Thoracic aorta (tissue), 2 donors: ENCODE results near the gene GAS2L2. TPM values are rescaled to one million over a fixed set of nuclear protein-coding genes. Genes with fewer than 3 reads are reported as not detected.

Source experiments
- ATAC-seq: fragments of 150-250 bp; one replicate; pipeline ENCODE4 v1.8.0; 2017; ENCODE audit warnings: low read depth; ENCODE audit not compliant: insufficient number of reproducible peaks, low FRiP score
- DNase-seq: peaks from one replicate; pipeline ENCODE4 v3.0.0-alpha.2; 2020; ENCODE audit warnings: low spot score
- H3K27ac ChIP-seq, 2 donors: fragments of 200-600 bp; sonication (generic); 1 replicate in 1 of 2; 2 replicates in 1 of 2; pipeline ENCODE4 v1.5.1; 2016; ENCODE audit warnings: mild to moderate bottlenecking in 2 of 2, moderate library complexity in 2 of 2
- H3K27me3 ChIP-seq: fragments of 200-600 bp; sonication (generic); replicated peaks from 2 replicates; pipeline ENCODE4 v1.6.0; 2016; ENCODE audit warnings: mild to moderate bottlenecking; ENCODE audit not compliant: insufficient read depth
- H3K36me3 ChIP-seq: fragments of 200-600 bp; sonication (generic); one replicate; pipeline ENCODE4 v1.5.1; 2016
- H3K4me1 ChIP-seq, 2 donors: fragments of 200-600 bp; sonication (generic); 1 replicate in 1 of 2; 2 replicates in 1 of 2; pipeline versions ENCODE4 v1.5.1 to v1.6.0; 2016; ENCODE audit warnings: low read depth in 2 of 2, mild to moderate bottlenecking in 1 of 2; ENCODE audit not compliant: control insufficient read depth in 1 of 2
- H3K4me3 ChIP-seq: fragments of 200-600 bp; sonication (generic); 2 replicates; pipeline ENCODE4 v1.5.1; 2016; ENCODE audit warnings: mild to moderate bottlenecking
- H3K9me3 ChIP-seq: fragments of 200-600 bp; sonication (generic); 2 replicates; pipeline ENCODE4 v1.5.1; 2016
- total RNA-seq, 2 donors: library from RNA; depleted of rRNA; stranded (reverse); fragments of >200 nt; gene quantifications; one replicate each; pipeline versions ENCODE4 v1.1.0 to v1.2.3, GENCODE V29; 2016
- TF ChIP-seq, protein P1 (sequence below): fragments of 200-600 bp; sonication (generic); IDR thresholded peaks from one replicate; pipeline ENCODE4 v1.5.1; 2019; ENCODE audit warnings: antibody characterized with exemption

GAS2L2 gene
- total RNA-seq, 2 donors from 2014 or later, result not detected

DNA sequence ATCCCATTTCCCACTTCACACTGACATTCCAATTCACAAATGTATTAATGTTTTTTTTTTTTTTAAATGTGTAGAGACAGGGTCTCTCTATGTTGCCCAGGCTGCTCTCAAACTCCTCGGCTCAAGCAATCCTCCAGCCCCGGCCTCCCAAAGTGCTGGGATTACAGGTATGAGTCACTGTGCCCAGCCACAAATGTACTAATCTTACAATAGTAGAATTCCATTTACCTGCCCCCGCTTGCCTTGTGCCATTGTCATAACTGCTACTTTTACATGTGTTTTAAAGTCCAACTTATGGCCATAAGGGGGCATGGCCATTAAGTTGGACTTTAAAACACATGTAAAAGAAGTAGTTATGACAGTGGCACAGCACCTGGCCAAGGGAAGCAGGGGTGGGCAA lies 37.8 kb upstream of the GAS2L2 start:
- Histone ChIP-seq H3K27ac (no peak overlapping the region), H3K36me3 (no peaks in the 10 kb centered on the region), H3K4me3 (no peak overlapping the region), H3K4me1 (peaks cover 2 to 33% of the 10 kb centered on the region in 2 donors), H3K9me3 (no peaks in the 10 kb centered on the region), H3K27me3 (no peaks in the 10 kb centered on the region)
- no peak for ATAC-seq
- DNase-seq, result no peak
- TF ChIP-seq, protein P1, sequence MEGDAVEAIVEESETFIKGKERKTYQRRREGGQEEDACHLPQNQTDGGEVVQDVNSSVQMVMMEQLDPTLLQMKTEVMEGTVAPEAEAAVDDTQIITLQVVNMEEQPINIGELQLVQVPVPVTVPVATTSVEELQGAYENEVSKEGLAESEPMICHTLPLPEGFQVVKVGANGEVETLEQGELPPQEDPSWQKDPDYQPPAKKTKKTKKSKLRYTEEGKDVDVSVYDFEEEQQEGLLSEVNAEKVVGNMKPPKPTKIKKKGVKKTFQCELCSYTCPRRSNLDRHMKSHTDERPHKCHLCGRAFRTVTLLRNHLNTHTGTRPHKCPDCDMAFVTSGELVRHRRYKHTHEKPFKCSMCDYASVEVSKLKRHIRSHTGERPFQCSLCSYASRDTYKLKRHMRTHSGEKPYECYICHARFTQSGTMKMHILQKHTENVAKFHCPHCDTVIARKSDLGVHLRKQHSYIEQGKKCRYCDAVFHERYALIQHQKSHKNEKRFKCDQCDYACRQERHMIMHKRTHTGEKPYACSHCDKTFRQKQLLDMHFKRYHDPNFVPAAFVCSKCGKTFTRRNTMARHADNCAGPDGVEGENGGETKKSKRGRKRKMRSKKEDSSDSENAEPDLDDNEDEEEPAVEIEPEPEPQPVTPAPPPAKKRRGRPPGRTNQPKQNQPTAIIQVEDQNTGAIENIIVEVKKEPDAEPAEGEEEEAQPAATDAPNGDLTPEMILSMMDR, result no peak

DNA sequence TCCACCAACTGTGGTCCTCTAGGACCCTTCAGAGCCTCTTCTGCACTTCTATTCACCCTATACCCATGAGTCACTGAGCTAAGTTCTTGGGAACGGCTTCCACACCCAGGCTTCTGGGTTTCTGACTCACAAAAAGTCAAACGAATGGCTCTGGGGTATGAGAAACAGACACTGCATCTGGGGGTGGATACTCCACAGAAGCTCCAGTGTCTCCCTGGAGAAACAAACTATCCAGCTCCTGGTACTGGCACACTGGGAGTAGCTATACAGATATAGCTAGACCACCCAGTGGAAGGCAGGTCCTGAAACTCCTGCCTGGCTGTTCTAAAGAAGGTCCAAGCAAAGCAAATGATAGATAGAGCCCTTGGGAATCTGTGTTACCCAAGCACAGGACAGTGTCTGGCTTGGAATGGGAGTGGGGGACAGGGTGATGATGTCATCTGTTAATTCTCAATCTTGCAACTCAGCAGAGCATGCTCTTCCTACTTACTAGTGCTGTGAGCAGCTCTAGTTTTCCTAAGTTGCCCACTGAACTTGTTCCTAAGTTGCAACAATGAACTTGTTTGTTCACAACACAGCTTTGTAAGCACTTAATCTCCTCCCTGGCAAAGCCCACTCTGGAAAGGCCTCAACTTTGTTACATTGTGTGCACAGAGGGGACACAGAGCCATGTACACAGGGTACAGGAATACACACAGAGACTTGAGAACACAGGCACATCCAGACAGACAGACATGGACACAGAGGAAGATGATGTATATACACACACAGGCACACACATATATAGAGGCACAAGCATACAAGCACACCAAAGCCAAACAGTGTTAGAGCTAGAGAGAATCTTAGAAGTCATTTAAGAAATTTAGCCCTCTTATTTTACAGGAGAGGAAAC lies 35.7 kb upstream of the GAS2L2 start:
- peak; percentile 49 for ATAC-seq
- Histone ChIP-seq H3K27me3 (no peaks in the 10 kb centered on the region), H3K9me3 (no peaks in the 10 kb centered on the region), H3K4me3 (no peak overlapping the region), H3K36me3 (no peaks in the 10 kb centered on the region), H3K4me1 (peaks cover 7 to 36% of the 10 kb centered on the region in 2 donors), H3K27ac (peak overlapping the region in 1 of 2 donors; percentile 24)
- no peak for DNase-seq
- TF ChIP-seq, protein P1, result no peak

DNA sequence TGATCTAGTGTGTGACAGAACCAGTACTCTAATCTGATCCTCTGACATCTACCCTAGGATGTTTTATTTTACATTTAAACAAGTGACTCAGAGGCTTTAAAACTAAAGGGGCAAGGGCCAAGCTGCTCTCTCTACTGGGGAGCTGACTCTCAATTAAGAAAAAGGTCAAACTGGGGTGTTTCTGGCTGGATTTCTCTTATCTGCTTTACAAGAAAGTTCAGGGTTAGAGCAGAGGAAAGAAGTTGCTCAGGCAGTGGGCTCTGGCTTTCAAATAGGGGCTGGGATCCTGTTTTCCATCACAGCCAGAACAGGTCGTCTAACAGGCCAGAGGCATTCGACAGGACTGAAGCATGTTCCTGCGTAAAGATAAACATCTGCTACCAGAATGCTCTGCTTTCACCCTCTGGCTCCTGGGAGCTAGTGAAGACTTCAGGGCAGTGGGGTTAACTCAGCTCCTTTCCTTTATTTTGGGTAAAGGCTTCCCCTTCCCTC lies 33.9 kb upstream of the GAS2L2 start:
- no peak overlapping the region for H3K27ac ChIP-seq
- no peak for ATAC-seq
- DNase-seq, result no peak
- no peaks in the 10 kb centered on the region for H3K36me3 ChIP-seq
- no peak overlapping the region for H3K4me3 ChIP-seq
- peaks cover 13 to 42% of the 10 kb centered on the region in 2 donors for H3K4me1 ChIP-seq
- TF ChIP-seq, protein P1, result no peak
- no peaks in the 10 kb centered on the region for H3K9me3 ChIP-seq
- H3K27me3 ChIP-seq, result no peaks in the 10 kb centered on the region

DNA sequence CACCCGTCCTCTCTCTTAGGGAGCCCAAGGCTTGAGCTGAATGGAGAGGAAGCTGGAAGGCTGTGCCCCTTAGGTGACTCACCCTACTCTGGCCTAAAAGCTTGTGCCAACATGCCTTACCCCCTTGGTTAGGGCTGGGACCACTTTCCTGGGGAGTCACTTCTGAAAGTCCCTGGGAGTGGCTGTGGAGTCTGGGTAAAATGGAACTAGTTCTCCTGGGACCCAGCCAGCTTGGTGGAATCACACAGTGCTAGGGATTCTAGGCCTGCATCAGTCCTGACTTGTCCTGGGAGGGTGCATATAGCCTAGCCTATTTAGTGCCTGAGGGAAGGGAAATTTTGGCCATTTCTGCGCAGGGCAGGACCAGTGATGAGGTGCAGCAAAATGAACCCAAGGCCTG lies 31.9 kb upstream of the GAS2L2 start:
- no peaks in the 10 kb centered on the region for H3K36me3 ChIP-seq
- no peaks in the 10 kb centered on the region for H3K9me3 ChIP-seq
- ATAC-seq, result no peak
- no peak for DNase-seq
- H3K4me1 ChIP-seq, result peaks cover 13 to 42% of the 10 kb centered on the region in 2 donors
- H3K4me3 ChIP-seq, result no peak overlapping the region
- TF ChIP-seq, protein P1, result no peak
- H3K27me3 ChIP-seq, result no peaks in the 10 kb centered on the region
- peak overlapping the region in 1 of 2 donors; percentile 0 for H3K27ac ChIP-seq

DNA sequence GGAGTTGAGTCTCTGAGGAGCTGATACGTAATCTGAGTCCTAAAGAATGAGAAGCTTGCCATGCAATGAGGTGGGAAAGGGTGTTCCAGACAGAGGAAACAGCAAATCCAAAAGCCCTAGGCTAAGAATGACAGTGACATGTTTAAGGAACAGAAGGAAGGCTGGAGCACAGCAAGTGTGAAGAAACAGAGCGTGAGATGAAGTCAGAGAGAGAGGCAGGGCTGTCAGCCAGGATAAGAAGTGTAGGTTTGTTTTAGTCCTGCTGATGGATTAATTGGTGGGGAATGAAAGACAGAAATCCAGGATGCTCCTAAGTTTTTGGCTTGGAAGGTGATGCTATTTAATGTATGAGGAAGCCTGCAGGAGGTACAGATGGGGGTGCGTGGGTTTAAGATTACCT lies 27.9 kb upstream of the GAS2L2 start:
- Histone ChIP-seq H3K27ac (no peak overlapping the region), H3K36me3 (no peaks in the 10 kb centered on the region)

More for the DNA sequence above, 27.9 kb upstream of the GAS2L2 start:
- TF ChIP-seq, protein P1, result no peak
- peaks cover 13 to 32% of the 10 kb centered on the region in 2 donors for H3K4me1 ChIP-seq
- no peaks in the 10 kb centered on the region for H3K27me3 ChIP-seq
- no peaks in the 10 kb centered on the region for H3K9me3 ChIP-seq
- no peak overlapping the region for H3K4me3 ChIP-seq
- no peak for DNase-seq
- ATAC-seq, result no peak
